ENCODE measurements around the gene HLA-DPA1. TPM values are rescaled to one million over a fixed set of nuclear protein-coding genes. Genes with fewer than 3 reads are reported as not detected.

The HLA-DPA1 gene
- total and polyA plus RNA-seq, 7 donors, result 10.7 to 52.6 (median 13.8) TPM

- Histone ChIP-seq H3K27me3 (ENCODE audit: insufficient read depth in 3 of 3, low read length in 2 of 3) (peaks cover 0 to 10% (median 2%) of the 10 kb centered on the region in 3 donors), H3K36me3 (ENCODE audit: insufficient read depth in 1 of 2, low read depth in 1 of 2) (no peaks in the 10 kb centered on the region), H3K4me3 (no peak overlapping the region), H3K9me3 (no peaks in the 10 kb centered on the region), H3K4me1 (peaks cover 15% of the 10 kb centered on the region), H3K27ac (no peak overlapping the region)
- intact Hi-C loops (cut with DNase I), result loop anchor here (2.0 kb wide), 3 partner anchors 68 to 234 kb away; no protein-coding TSS in a partner anchor
- 16 to 21% (median 18%) methylated on average over 6 of the region's 6 CpGs for WGBS, 3 donors
- TF ChIP-seq CTCF (IDR thresholded peaks at IDR 0.05), result peak; percentile 84
- no peak for DNase-seq
- peak; percentile 69 to 86 (median 72) for ATAC-seq
Observed at GRCh38 chr6:33014841-33015634, 58.4 kb downstream of the HLA-DPA1 start.

Other genes with a start within 250 kb of the HLA-DPA1 start
- 10 to 100 TPM; 13.6 to 18.5 (median 16.5) TPM for gene TAP2, start 234.9 kb downstream of the HLA-DPA1 start, total RNA-seq
- gene TAP2, start 234.9 kb downstream of the HLA-DPA1 start, polyA plus RNA-seq, result 10 to 100 TPM in 1 of 3 donors, 1 to 10 TPM in 2; 7.6 to 16.6 (median 7.7) TPM
- gene PSMB8, start 229.6 kb downstream of the HLA-DPA1 start, total RNA-seq, result 10 to 100 TPM in 3 of 4 donors, 1 to 10 TPM in 1; 7.0 to 10.8 (median 10.2) TPM
- 10 to 100 TPM in 2 of 3 donors, 1 to 10 TPM in 1; 7.7 to 19.2 (median 14.2) TPM for gene PSMB8, start 229.6 kb downstream of the HLA-DPA1 start, polyA plus RNA-seq
- 10 to 100 TPM; 14.1 to 23.5 (median 16.8) TPM for gene TAP1, start 219.9 kb downstream of the HLA-DPA1 start, total RNA-seq
- 10 to 100 TPM; 15.2 to 21.7 (median 17.7) TPM for gene TAP1, start 219.9 kb downstream of the HLA-DPA1 start, polyA plus RNA-seq
- gene PSMB9, start 219.5 kb downstream of the HLA-DPA1 start, total RNA-seq, result 10 to 100 TPM in 2 of 4 donors, 1 to 10 TPM in 2; 6.6 to 10.5 (median 10.0) TPM
- 10 to 100 TPM in 2 of 3 donors, 1 to 10 TPM in 1; 8.0 to 18.0 (median 13.2) TPM for gene PSMB9, start 219.5 kb downstream of the HLA-DPA1 start, polyA plus RNA-seq
- gene HLA-DMB, start 132.6 kb downstream of the HLA-DPA1 start, total RNA-seq, result 1 to 10 TPM; 1.4 to 7.6 (median 3.6) TPM
- 1 to 10 TPM; 2.8 to 3.1 (median 2.9) TPM for gene HLA-DMB, start 132.6 kb downstream of the HLA-DPA1 start, polyA plus RNA-seq
- 10 to 100 TPM in 2 of 4 donors, 1 to 10 TPM in 2; 3.2 to 12.0 (median 9.4) TPM for gene HLA-DMA, start 120.6 kb downstream of the HLA-DPA1 start, total RNA-seq
- gene HLA-DMA, start 120.6 kb downstream of the HLA-DPA1 start, polyA plus RNA-seq, result 1 to 10 TPM; 6.3 to 7.4 (median 7.1) TPM
- gene BRD2, start 105.1 kb downstream of the HLA-DPA1 start, total RNA-seq, result 100 to 1,000 TPM in 3 of 4 donors, 10 to 100 TPM in 1; 70.0 to 135 (median 115) TPM
- 10 to 100 TPM; 62.2 to 93.0 (median 64.4) TPM for gene BRD2, start 105.1 kb downstream of the HLA-DPA1 start, polyA plus RNA-seq
- 1 to 10 TPM in 2 of 4 donors, under 1 TPM in 2; 0.48 to 1.5 (median 0.85) TPM for gene HLA-DOA, start 64.1 kb downstream of the HLA-DPA1 start, total RNA-seq
- under 1 TPM; 0.36 to 0.77 (median 0.58) TPM for gene HLA-DOA, start 64.1 kb downstream of the HLA-DPA1 start, polyA plus RNA-seq
- 10 to 100 TPM; 11.9 to 33.2 (median 18.3) TPM for gene HLA-DPB1, start 2.3 kb upstream of the HLA-DPA1 start, total RNA-seq
- gene HLA-DPB1, start 2.3 kb upstream of the HLA-DPA1 start, polyA plus RNA-seq, result 10 to 100 TPM; 11.0 to 17.9 (median 11.1) TPM
- 1 to 10 TPM in 1 of 4 donors, under 1 TPM in 3; 0.27 to 1.3 (median 0.51) TPM for gene COL11A2, start 118.8 kb upstream of the HLA-DPA1 start, total RNA-seq
- under 1 TPM; 0.35 to 0.69 (median 0.61) TPM for gene COL11A2, start 118.8 kb upstream of the HLA-DPA1 start, polyA plus RNA-seq
- 10 to 100 TPM; 31.3 to 43.7 (median 36.0) TPM for gene RXRB, start 127.0 kb upstream of the HLA-DPA1 start, total RNA-seq
- gene RXRB, start 127.0 kb upstream of the HLA-DPA1 start, polyA plus RNA-seq, result 10 to 100 TPM; 19.2 to 45.9 (median 29.3) TPM
- 10 to 100 TPM; 17.6 to 41.4 (median 28.4) TPM for gene SLC39A7, start 127.2 kb upstream of the HLA-DPA1 start, total RNA-seq
- 100 to 1,000 TPM in 1 of 3 donors, 10 to 100 TPM in 2; 44.8 to 126 (median 53.5) TPM for gene SLC39A7, start 127.2 kb upstream of the HLA-DPA1 start, polyA plus RNA-seq
- 10 to 100 TPM in 3 of 4 donors, 1 to 10 TPM in 1; 5.3 to 18.9 (median 11.9) TPM for gene HSD17B8, start 131.0 kb upstream of the HLA-DPA1 start, total RNA-seq
- 10 to 100 TPM in 2 of 3 donors, 1 to 10 TPM in 1; 9.6 to 12.3 (median 10.2) TPM for gene HSD17B8, start 131.0 kb upstream of the HLA-DPA1 start, polyA plus RNA-seq
- gene RING1, start 134.9 kb upstream of the HLA-DPA1 start, total RNA-seq, result 10 to 100 TPM; 27.9 to 31.6 (median 29.1) TPM
- 10 to 100 TPM; 29.9 to 39.4 (median 34.6) TPM for gene RING1, start 134.9 kb upstream of the HLA-DPA1 start, polyA plus RNA-seq
- 10 to 100 TPM; 35.7 to 52.5 (median 46.8) TPM for gene VPS52, start 198.2 kb upstream of the HLA-DPA1 start, total RNA-seq
- gene VPS52, start 198.2 kb upstream of the HLA-DPA1 start, polyA plus RNA-seq, result 10 to 100 TPM; 29.3 to 31.6 (median 30.2) TPM
- 1,000 to 10,000 TPM; 1,108 to 1,410 (median 1,267) TPM for gene RPS18, start 198.4 kb upstream of the HLA-DPA1 start, total RNA-seq
- 1,000 to 10,000 TPM; 1,958 to 4,446 (median 3,068) TPM for gene RPS18, start 198.4 kb upstream of the HLA-DPA1 start, polyA plus RNA-seq
- gene B3GALT4, start 203.5 kb upstream of the HLA-DPA1 start, total RNA-seq, result 1 to 10 TPM; 1.3 to 3.6 (median 1.7) TPM
- gene B3GALT4, start 203.5 kb upstream of the HLA-DPA1 start, polyA plus RNA-seq, result 1 to 10 TPM; 1.7 to 3.0 (median 1.8) TPM
- 10 to 100 TPM; 22.4 to 46.0 (median 34.7) TPM for gene WDR46, start 215.6 kb upstream of the HLA-DPA1 start, total RNA-seq
- gene WDR46, start 215.6 kb upstream of the HLA-DPA1 start, polyA plus RNA-seq, result 10 to 100 TPM; 33.3 to 65.0 (median 44.4) TPM
- 10 to 100 TPM; 57.2 to 87.6 (median 75.7) TPM for gene PFDN6, start 216.0 kb upstream of the HLA-DPA1 start, total RNA-seq
- gene PFDN6, start 216.0 kb upstream of the HLA-DPA1 start, polyA plus RNA-seq, result 100 to 1,000 TPM; 223 to 296 (median 248) TPM
- 10 to 100 TPM; 44.5 to 58.3 (median 54.9) TPM for gene RGL2, start 225.3 kb upstream of the HLA-DPA1 start, total RNA-seq
- 10 to 100 TPM; 30.5 to 66.1 (median 51.9) TPM for gene RGL2, start 225.3 kb upstream of the HLA-DPA1 start, polyA plus RNA-seq
- gene TAPBP, start 240.4 kb upstream of the HLA-DPA1 start, total RNA-seq, result 10 to 100 TPM; 24.4 to 37.4 (median 27.1) TPM
- gene TAPBP, start 240.4 kb upstream of the HLA-DPA1 start, polyA plus RNA-seq, result 10 to 100 TPM in 2 of 3 donors, 1 to 10 TPM in 1; 7.9 to 16.1 (median 10.1) TPM
- gene ZBTB22, start 244.1 kb upstream of the HLA-DPA1 start, total RNA-seq, result 10 to 100 TPM in 2 of 4 donors, 1 to 10 TPM in 2; 7.4 to 19.7 (median 10.1) TPM
- gene ZBTB22, start 244.1 kb upstream of the HLA-DPA1 start, polyA plus RNA-seq, result 1 to 10 TPM; 4.7 to 8.4 (median 5.7) TPM
- gene DAXX, start 249.3 kb upstream of the HLA-DPA1 start, total RNA-seq, result 10 to 100 TPM; 22.2 to 36.4 (median 34.2) TPM
- 10 to 100 TPM; 39.3 to 76.8 (median 59.7) TPM for gene DAXX, start 249.3 kb upstream of the HLA-DPA1 start, polyA plus RNA-seq